HepG2 (cell line): Measurements from ENCODE around the gene WDSUB1. TPM values are rescaled to one million over a fixed set of nuclear protein-coding genes. Genes with fewer than 3 reads are reported as not detected.

ENCODE experiments used
- BCL3 ChIP-seq: sonication (generic); formaldehyde crosslinking; IDR thresholded peaks from 2 replicates; pipeline ENCODE4 v1.5.1; 2020; ENCODE audit warnings: mild to moderate bottlenecking, missing genetic modification reagents, moderate library complexity
- HNRNPUL1 ChIP-seq: fragments of 200-400 bp; formaldehyde crosslinking; IDR thresholded peaks from 2 replicates; pipeline ENCODE4 v1.6.1; 2017; ENCODE audit warnings: low read depth, mild to moderate bottlenecking, low read length, moderate library complexity
- KDM5A ChIP-seq: fragments of 200-600 bp; sonication (generic); IDR thresholded peaks from 2 replicates; pipeline ENCODE4 v1.7.0; 2018; ENCODE audit warnings: antibody characterized with exemption, mild to moderate bottlenecking, low read length, borderline replicate concordance
- MED1 ChIP-seq: sonication (generic); formaldehyde crosslinking; IDR thresholded peaks from 2 replicates; pipeline ENCODE4 v1.4.0; 2020; ENCODE audit warnings: missing genetic modification reagents
- NAIF1 ChIP-seq: sonication (generic); formaldehyde crosslinking; IDR thresholded peaks from 2 replicates; pipeline ENCODE4 v1.5.0; 2020; ENCODE audit warnings: mild to moderate bottlenecking, missing genetic modification reagents, borderline replicate concordance
- NFYC ChIP-seq: IDR thresholded peaks from 2 replicates; pipeline ENCODE4 v1.6.1; 2016; ENCODE audit warnings: missing genetic modification reagents, missing compliant biosample characterization
- NKX3-1 ChIP-seq: sonication (generic); formaldehyde crosslinking; IDR thresholded peaks from 2 replicates; pipeline ENCODE4 v1.5.0; 2020; ENCODE audit warnings: missing genetic modification reagents
- RBM22 ChIP-seq: fragments of 200-400 bp; formaldehyde crosslinking; optimal IDR thresholded peaks from 2 replicates; pipeline ENCODE3; 2017; ENCODE audit warnings: mild to moderate bottlenecking, low read length, moderate library complexity
- RNF2 ChIP-seq: fragments of 450-650 bp; conservative IDR thresholded peaks from 2 replicates; pipeline ENCODE4 v1.6.1; 2016; ENCODE audit warnings: low read depth
- SIN3B ChIP-seq: fragments of 150-350 bp; IDR thresholded peaks from 2 replicates; pipeline ENCODE4 v1.6.1; 2014; ENCODE audit warnings: low read length
- TFDP1 ChIP-seq: IDR thresholded peaks from 2 replicates; pipeline ENCODE4 v1.6.1; 2016; ENCODE audit warnings: missing compliant biosample characterization, missing genetic modification reagents, borderline replicate concordance
- ZBTB2 ChIP-seq: sonication (generic); formaldehyde crosslinking; IDR thresholded peaks from 2 replicates; pipeline ENCODE4 v1.8.0; 2022; ENCODE audit warnings: low read depth, missing genetic modification reagents
- ZNF20 ChIP-seq: sonication (generic); formaldehyde crosslinking; IDR thresholded peaks from 2 replicates; pipeline ENCODE4 v1.4.0; 2020; ENCODE audit warnings: mild to moderate bottlenecking, moderate library complexity, missing genetic modification reagents
- ZNF563 ChIP-seq: sonication (generic); formaldehyde crosslinking; IDR thresholded peaks from 2 replicates; pipeline ENCODE4 v1.8.0; 2022; ENCODE audit warnings: mild to moderate bottlenecking, moderate library complexity, missing genetic modification reagents
- ZNF639 ChIP-seq: conservative IDR thresholded peaks from 2 replicates; pipeline ENCODE4 v1.6.1; 2018; ENCODE audit warnings: missing genetic modification reagents
- ZNF646 ChIP-seq: sonication (generic); formaldehyde crosslinking; IDR thresholded peaks from 2 replicates; pipeline ENCODE4 v1.9.0; 2021; ENCODE audit warnings: mild to moderate bottlenecking, missing genetic modification reagents
- ZNF747 ChIP-seq: sonication (generic); formaldehyde crosslinking; IDR thresholded peaks from 2 replicates; pipeline ENCODE4 v1.8.1; 2023; ENCODE audit warnings: missing genetic modification reagents, mild to moderate bottlenecking, borderline replicate concordance
- ZZZ3 ChIP-seq: sonication (generic); formaldehyde crosslinking; IDR thresholded peaks from 2 replicates; pipeline ENCODE4 v1.4.0; 2020; ENCODE audit warnings: missing genetic modification reagents, mild to moderate bottlenecking, borderline replicate concordance
- polyA plus RNA-seq, 8 experiments: library from polyadenylated mRNA; depleted of rRNA in 3 of 8; stranded (reverse) in 7 of 8; unstranded in 1 of 8; fragments of >200 nt; fragmentation: Illumina TruSeq in 4 of 8; extraction: Trizol in 4 of 8; gene quantifications; 2 replicates each; pipeline versions ENCODE4 v1.2.1 to v1.2.3, GENCODE V29; 2011 to 2016; ENCODE audit warnings: low read depth in 4 of 8, missing spikeins in 1 of 8, mixed read lengths in 1 of 8; ENCODE audit not compliant: insufficient read depth in 1 of 8
- total RNA-seq, 5 experiments: library from RNA; depleted of rRNA; stranded (reverse); fragments of >200 nt; fragmentation: Illumina TruSeq; extraction: Trizol; gene quantifications; 2 replicates each; pipeline ENCODE4 v1.2.3, GENCODE V29; 2016; ENCODE audit warnings: low read depth in 1 of 5

WDSUB1 gene
- total and polyA plus RNA-seq, 2 of the 13 experiments (the other 11 are each of a cell fraction or from before 2014, with no cell fraction given): 10.1 to 10.7 TPM

- TF ChIP-seq ZNF646 (CRISPR knock-in tag) (no peak), HNRNPUL1 (no peak), NAIF1 (CRISPR knock-in tag) (no peak), ZBTB2 (CRISPR knock-in tag) (no peak), SIN3B (no peak), MED1 (CRISPR knock-in tag) (peak; percentile 63), KDM5A (no peak; the same call in 1 of the 2 replicates), BCL3 (CRISPR knock-in tag) (no peak), NFYC (CRISPR knock-in tag) (no peak; the same call in 1 of the 2 replicates), NKX3-1 (CRISPR knock-in tag) (peak; percentile 29; the same call in 1 of the 2 replicates), ZZZ3 (CRISPR knock-in tag) (no peak), ZNF639 (CRISPR knock-in tag) (no peak), ZNF747 (CRISPR knock-in tag) (peak; percentile 75; the same call in 1 of the 2 replicates), ZNF563 (no peak), TFDP1 (CRISPR knock-in tag) (no peak), RBM22 (no peak), RNF2 (peak; percentile 64; the same call in 1 of the 2 replicates), ZNF20 (no peak)
Observed at GRCh38 chr2:159286709-159287441, 372 bp upstream of the WDSUB1 start (continued).
